Measurements from ENCODE around the gene CLEC6A.
A peak's percentile ranks its signal among the peaks of the same experiment; 100 is the strongest.
"Not testable (repeated sequence)": the region's sequence is repeated elsewhere in the genome, so short reads cannot be mapped to it uniquely, and the experiment has no call there.

Gene CLEC6A

GRCh38 chr12:8466241-8466640 lies 10.5 kb downstream of the CLEC6A start:
- DNase-seq: no peak
- TF ChIP-seq POLR2A (IDR thresholded peaks at IDR 0.05; ENCODE audit: low read length) (no peak), GATA1 (IDR thresholded peaks at IDR 0.05; ENCODE audit: low read depth, low read length) (no peak)

GRCh38 chr12:8471090-8471489 lies 15.3 kb downstream of the CLEC6A start:
- no peak for DNase-seq
- TF ChIP-seq GATA1 (IDR thresholded peaks at IDR 0.05; ENCODE audit: low read depth, low read length): no peak

GRCh38 chr12:8475508-8476203 lies 19.9 kb downstream of the CLEC6A start:
- no peak for DNase-seq
- TF ChIP-seq GATA1 (IDR thresholded peaks at IDR 0.05; ENCODE audit: low read depth, low read length): no peak
- no peak for TF ChIP-seq POLR2A (IDR thresholded peaks at IDR 0.05; ENCODE audit: low read length)

- no peak for DNase-seq
- no peak for TF ChIP-seq GATA1 (IDR thresholded peaks at IDR 0.05; ENCODE audit: low read depth, low read length)
- TF ChIP-seq POLR2A (IDR thresholded peaks at IDR 0.05; ENCODE audit: low read length): no peak
Observed at GRCh38 chr12:8482571-8483061, 26.9 kb downstream of the CLEC6A start.

GRCh38 chr12:8483079-8483478 lies 27.3 kb downstream of the CLEC6A start:
- DNase-seq: no peak
- TF ChIP-seq GATA1 (IDR thresholded peaks at IDR 0.05; ENCODE audit: low read depth, low read length) (no peak), POLR2A (IDR thresholded peaks at IDR 0.05; ENCODE audit: low read length) (no peak)

GRCh38 chr12:8491646-8492530 lies 36.1 kb downstream of the CLEC6A start:
- no peak for DNase-seq
- TF ChIP-seq GATA1 (IDR thresholded peaks at IDR 0.05; ENCODE audit: low read depth, low read length): no peak
- no peak for TF ChIP-seq POLR2A (IDR thresholded peaks at IDR 0.05; ENCODE audit: low read length)

GRCh38 chr12:8493084-8493483 lies 37.3 kb downstream of the CLEC6A start:
- no peak for DNase-seq
- TF ChIP-seq POLR2A (IDR thresholded peaks at IDR 0.05; ENCODE audit: low read length) (no peak), GATA1 (IDR thresholded peaks at IDR 0.05; ENCODE audit: low read depth, low read length) (no peak)

- DNase-seq: not testable (repeated sequence)
Observed at GRCh38 chr12:8495671-8496070, 39.9 kb downstream of the CLEC6A start.

- not testable (repeated sequence) for DNase-seq
Observed at GRCh38 chr12:8496074-8496473, 40.3 kb downstream of the CLEC6A start.

GRCh38 chr12:8499616-8500015 lies 43.9 kb downstream of the CLEC6A start:
- no peak for DNase-seq
- no peak for TF ChIP-seq POLR2A (IDR thresholded peaks at IDR 0.05; ENCODE audit: low read length)
- no peak for TF ChIP-seq GATA1 (IDR thresholded peaks at IDR 0.05; ENCODE audit: low read depth, low read length)

GRCh38 chr12:8501720-8502119 lies 46.0 kb downstream of the CLEC6A start:
- TF ChIP-seq POLR2A (IDR thresholded peaks at IDR 0.05; ENCODE audit: low read length) (no peak), GATA1 (IDR thresholded peaks at IDR 0.05; ENCODE audit: low read depth, low read length) (no peak)
- DNase-seq: peak in 1 of 2 experiments; percentile 1

GRCh38 chr12:8504351-8504750 lies 48.6 kb downstream of the CLEC6A start:
- TF ChIP-seq GATA1 (IDR thresholded peaks at IDR 0.05; ENCODE audit: low read depth, low read length) (no peak), POLR2A (IDR thresholded peaks at IDR 0.05; ENCODE audit: low read length) (no peak)
- DNase-seq: no peak

- no peak for DNase-seq
- TF ChIP-seq POLR2A (IDR thresholded peaks at IDR 0.05; ENCODE audit: low read length) (no peak), GATA1 (IDR thresholded peaks at IDR 0.05; ENCODE audit: low read depth, low read length) (no peak)
Observed at GRCh38 chr12:8507596-8507995, 51.8 kb downstream of the CLEC6A start.

- no peak for DNase-seq
- TF ChIP-seq GATA1 (IDR thresholded peaks at IDR 0.05; ENCODE audit: low read depth, low read length) (no peak), POLR2A (IDR thresholded peaks at IDR 0.05; ENCODE audit: low read length) (no peak)
Observed at GRCh38 chr12:8508223-8508622, 52.5 kb downstream of the CLEC6A start.

Measured in erythroblast (primary cell).